SK-N-SH (cell line): ENCODE data around the gene TFDP2.

Experiments used
- FOXJ3 ChIP-seq: sonication (generic); formaldehyde crosslinking; IDR thresholded peaks from 2 replicates; pipeline ENCODE4 v1.5.1; 2020; ENCODE audit warnings: mild to moderate bottlenecking, missing genetic modification reagents
- JUND ChIP-seq: IDR thresholded peaks from 2 replicates; pipeline ENCODE4 v1.4.0; 2012
- NRF1 ChIP-seq: IDR thresholded peaks from 2 replicates; pipeline ENCODE4 v1.6.1; 2012; ENCODE audit warnings: low read depth, mild to moderate bottlenecking, low read length
- TAF1 ChIP-seq: IDR thresholded peaks from 2 replicates; pipeline ENCODE4 v1.6.1; 2012; ENCODE audit warnings: low read depth, mild to moderate bottlenecking, low read length, moderate library complexity, borderline replicate concordance
- USF2 ChIP-seq: fragments of 150-350 bp; IDR thresholded peaks from 2 replicates; pipeline ENCODE4 v1.6.1; 2017; ENCODE audit warnings: antibody characterized with exemption, low read length, low read depth, borderline replicate concordance
- TF ChIP-seq, protein P1 (sequence below): fragments of 200-600 bp; sonication (generic); IDR thresholded peaks from 2 replicates; pipeline ENCODE4 v1.6.1; 2017; ENCODE audit warnings: antibody characterized with exemption, mild to moderate bottlenecking, moderate library complexity

GRCh38 chr3:141949399-141949798 is 199.9 kb downstream of the TFDP2 start:
- TF ChIP-seq NRF1 (no peak), JUND (no peak), USF2 (no peak), FOXJ3 (CRISPR knock-in tag) (no peak), TAF1 (no peak)
- TF ChIP-seq, protein P1, sequence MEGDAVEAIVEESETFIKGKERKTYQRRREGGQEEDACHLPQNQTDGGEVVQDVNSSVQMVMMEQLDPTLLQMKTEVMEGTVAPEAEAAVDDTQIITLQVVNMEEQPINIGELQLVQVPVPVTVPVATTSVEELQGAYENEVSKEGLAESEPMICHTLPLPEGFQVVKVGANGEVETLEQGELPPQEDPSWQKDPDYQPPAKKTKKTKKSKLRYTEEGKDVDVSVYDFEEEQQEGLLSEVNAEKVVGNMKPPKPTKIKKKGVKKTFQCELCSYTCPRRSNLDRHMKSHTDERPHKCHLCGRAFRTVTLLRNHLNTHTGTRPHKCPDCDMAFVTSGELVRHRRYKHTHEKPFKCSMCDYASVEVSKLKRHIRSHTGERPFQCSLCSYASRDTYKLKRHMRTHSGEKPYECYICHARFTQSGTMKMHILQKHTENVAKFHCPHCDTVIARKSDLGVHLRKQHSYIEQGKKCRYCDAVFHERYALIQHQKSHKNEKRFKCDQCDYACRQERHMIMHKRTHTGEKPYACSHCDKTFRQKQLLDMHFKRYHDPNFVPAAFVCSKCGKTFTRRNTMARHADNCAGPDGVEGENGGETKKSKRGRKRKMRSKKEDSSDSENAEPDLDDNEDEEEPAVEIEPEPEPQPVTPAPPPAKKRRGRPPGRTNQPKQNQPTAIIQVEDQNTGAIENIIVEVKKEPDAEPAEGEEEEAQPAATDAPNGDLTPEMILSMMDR: no peak
